ENCODE results near the gene DRAXIN.
A peak's percentile ranks its signal among the peaks of the same experiment; 100 is the strongest.
"Not testable (repeated sequence)": the region's sequence is repeated elsewhere in the genome, so short reads cannot be mapped to it uniquely, and the experiment has no call there.

DRAXIN gene, protein sequence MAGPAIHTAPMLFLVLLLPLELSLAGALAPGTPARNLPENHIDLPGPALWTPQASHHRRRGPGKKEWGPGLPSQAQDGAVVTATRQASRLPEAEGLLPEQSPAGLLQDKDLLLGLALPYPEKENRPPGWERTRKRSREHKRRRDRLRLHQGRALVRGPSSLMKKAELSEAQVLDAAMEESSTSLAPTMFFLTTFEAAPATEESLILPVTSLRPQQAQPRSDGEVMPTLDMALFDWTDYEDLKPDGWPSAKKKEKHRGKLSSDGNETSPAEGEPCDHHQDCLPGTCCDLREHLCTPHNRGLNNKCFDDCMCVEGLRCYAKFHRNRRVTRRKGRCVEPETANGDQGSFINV

DNA sequence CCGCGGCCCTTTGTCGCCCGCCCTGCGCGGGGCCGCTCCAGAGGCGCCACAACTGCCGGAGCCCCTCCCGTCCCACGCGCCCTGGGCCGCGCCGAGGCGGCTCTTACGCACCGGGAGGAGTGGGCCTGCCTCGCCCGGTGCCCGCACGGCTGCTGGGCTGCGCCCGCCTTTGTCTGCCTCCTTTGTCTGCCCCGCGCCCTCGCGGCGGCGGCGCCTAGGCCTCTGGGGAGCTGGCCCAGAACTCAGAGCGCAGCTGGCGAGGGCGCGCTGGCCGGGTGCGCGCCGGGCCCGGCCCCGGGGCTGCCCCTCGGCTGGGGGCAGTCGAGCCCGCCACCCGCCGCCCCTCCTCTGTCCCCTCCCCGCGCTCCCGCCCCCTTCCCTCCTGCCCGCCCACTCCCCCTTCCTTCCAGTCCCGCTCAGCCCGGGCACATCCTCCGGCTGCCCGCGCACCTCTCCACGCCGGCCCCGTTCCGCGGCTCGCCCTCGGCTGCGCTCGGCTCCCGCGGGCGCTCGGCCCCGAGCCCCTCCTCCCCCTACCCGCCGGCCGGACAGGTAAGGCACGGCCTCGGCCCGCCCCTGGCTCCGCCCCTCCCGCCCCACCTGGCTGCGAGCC lies at the start of gene DRAXIN:
TSS of gene DRAXIN (plus strand) at position 409 of the 613 bp plus-strand sequence. CDS start 14,549 bp downstream, outside the sequence.
- Histone ChIP-seq H3K27me3 (ENCODE audit: insufficient read depth, low read length, poor library complexity) (peaks cover 14% of the 10 kb centered on the region), H3K4me3 (ENCODE audit: low read depth in 1 of 2, low read length in 2 of 2) (peak within 1 kb of the TSS; percentile 58 to 75), H3K4me2 (ENCODE audit: insufficient read depth, low read length) (peak within 1 kb of the TSS; percentile 91), H3K36me3 (ENCODE audit: insufficient read depth, low read length) (peaks cover 3% of the 10 kb centered on the region; the same call in 1 of the 2 replicates), H3K9me3 (ENCODE audit: insufficient read depth, low read length, severe bottlenecking) (no peaks in the 10 kb centered on the region), H3K4me1 (ENCODE audit: insufficient read depth, low read length) (peaks cover 25% of the 10 kb centered on the region), H4K20me1 (ENCODE audit: insufficient read depth, low read length) (no peaks in the 10 kb centered on the region), H2AFZ (ENCODE audit: low read depth, low read length) (peak within 1 kb of the TSS; percentile 80), H3K79me2 (ENCODE audit: insufficient read depth, low read length) (peaks cover 8% of the 10 kb centered on the region; the same call in 1 of the 2 replicates), H3K9ac (ENCODE audit: low read depth, low read length) (peak within 1 kb of the TSS; percentile 87), H3K27ac (ENCODE audit: low read length) (peak within 1 kb of the TSS; percentile 54)
- ATAC-seq (ENCODE audit: insufficient read depth, low read depth) (peak; percentile 81), DNase-seq (peak; percentile 57)
- TF ChIP-seq, protein P1, sequence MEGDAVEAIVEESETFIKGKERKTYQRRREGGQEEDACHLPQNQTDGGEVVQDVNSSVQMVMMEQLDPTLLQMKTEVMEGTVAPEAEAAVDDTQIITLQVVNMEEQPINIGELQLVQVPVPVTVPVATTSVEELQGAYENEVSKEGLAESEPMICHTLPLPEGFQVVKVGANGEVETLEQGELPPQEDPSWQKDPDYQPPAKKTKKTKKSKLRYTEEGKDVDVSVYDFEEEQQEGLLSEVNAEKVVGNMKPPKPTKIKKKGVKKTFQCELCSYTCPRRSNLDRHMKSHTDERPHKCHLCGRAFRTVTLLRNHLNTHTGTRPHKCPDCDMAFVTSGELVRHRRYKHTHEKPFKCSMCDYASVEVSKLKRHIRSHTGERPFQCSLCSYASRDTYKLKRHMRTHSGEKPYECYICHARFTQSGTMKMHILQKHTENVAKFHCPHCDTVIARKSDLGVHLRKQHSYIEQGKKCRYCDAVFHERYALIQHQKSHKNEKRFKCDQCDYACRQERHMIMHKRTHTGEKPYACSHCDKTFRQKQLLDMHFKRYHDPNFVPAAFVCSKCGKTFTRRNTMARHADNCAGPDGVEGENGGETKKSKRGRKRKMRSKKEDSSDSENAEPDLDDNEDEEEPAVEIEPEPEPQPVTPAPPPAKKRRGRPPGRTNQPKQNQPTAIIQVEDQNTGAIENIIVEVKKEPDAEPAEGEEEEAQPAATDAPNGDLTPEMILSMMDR (IDR thresholded peaks at IDR 0.05; ENCODE audit: borderline replicate concordance, extremely low read depth, low read length, poor library complexity, severe bottlenecking), result no peak
- TF ChIP-seq EZH2 (IDR thresholded peaks at IDR 0.05; ENCODE audit: borderline replicate concordance, low read depth, low read length, severe bottlenecking), result peak; percentile 38

DNA sequence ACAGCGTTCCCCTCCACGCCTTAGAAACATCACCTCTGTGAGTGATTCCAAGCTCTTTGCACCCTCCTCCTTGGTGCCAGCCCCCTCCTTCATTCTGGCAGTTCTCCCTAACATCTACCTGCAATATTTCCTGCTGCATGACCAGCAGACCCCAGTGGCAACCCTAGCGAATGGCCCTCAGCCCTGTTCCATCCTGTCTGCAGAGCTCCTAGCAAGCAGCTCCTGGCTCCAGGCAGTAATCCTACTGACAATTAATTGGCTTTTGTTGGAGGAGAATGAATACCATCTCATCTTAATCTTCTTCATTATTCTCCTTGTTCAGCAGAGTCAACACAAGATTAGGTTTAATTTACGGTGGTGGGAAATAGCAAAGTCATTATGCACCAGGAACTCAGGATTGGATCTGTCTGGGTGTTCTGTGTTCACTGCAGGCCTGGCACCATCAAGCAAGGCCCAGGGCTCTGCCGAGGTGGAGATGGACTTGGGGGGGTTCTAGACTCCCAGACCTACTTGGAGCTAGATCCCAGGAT lies 49.7 kb upstream of the DRAXIN start:
- no peak overlapping the region for H3K27ac ChIP-seq (ENCODE audit: low read length)
- H3K9me3 ChIP-seq (ENCODE audit: insufficient read depth, low read length, severe bottlenecking), result no peaks in the 10 kb centered on the region
- no peaks in the 10 kb centered on the region for H3K27me3 ChIP-seq (ENCODE audit: insufficient read depth, low read length, poor library complexity)
- H3K4me3 ChIP-seq (ENCODE audit: low read depth in 1 of 2, low read length in 2 of 2), result no peak overlapping the region
- H4K20me1 ChIP-seq (ENCODE audit: insufficient read depth, low read length), result peaks cover 12% of the 10 kb centered on the region; the same call in 1 of the 2 replicates
- no peak overlapping the region for H3K4me2 ChIP-seq (ENCODE audit: insufficient read depth, low read length)
- no peaks in the 10 kb centered on the region for H3K79me2 ChIP-seq (ENCODE audit: insufficient read depth, low read length)
- H2AFZ ChIP-seq (ENCODE audit: low read depth, low read length), result no peak overlapping the region
- TF ChIP-seq, protein P1 (IDR thresholded peaks at IDR 0.05; ENCODE audit: borderline replicate concordance, extremely low read depth, low read length, poor library complexity, severe bottlenecking), result no peak
- ATAC-seq (ENCODE audit: insufficient read depth, low read depth) (no peak), DNase-seq (no peak)
- H3K4me1 ChIP-seq (ENCODE audit: insufficient read depth, low read length), result no peaks in the 10 kb centered on the region
- no peak overlapping the region for H3K9ac ChIP-seq (ENCODE audit: low read depth, low read length)
- no peaks in the 10 kb centered on the region for H3K36me3 ChIP-seq (ENCODE audit: insufficient read depth, low read length)

DNA sequence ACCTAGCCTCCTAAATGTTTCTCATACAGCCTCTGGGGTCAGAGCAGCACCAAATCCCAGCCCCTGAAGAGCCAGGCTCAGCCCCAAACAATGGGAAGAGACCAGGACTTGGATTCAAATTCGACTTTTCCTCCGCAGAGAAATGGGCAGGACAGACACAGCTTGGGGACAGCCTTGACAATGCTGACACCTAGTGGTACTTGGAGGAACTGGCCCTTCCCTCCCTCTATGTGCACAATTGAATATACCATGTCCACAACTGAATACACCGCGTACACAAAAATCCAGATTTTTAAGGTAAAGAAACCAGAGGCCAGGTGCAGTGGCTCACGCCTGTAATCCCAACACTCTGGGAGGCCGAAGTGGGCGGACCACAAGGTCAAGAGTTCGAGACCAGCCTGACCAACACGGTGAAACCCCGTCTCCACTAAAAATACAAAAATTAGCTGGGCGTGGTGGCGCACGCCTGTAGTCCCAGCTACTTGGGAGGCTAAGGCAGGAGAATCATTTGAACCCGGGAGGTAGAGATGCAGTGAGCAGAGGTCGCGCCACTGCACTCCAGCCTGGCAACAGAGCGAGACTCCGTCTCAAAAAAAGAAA lies 49.0 kb upstream of the DRAXIN start:
- not testable (repeated sequence) for H4K20me1 ChIP-seq (ENCODE audit: insufficient read depth, low read length); H3K79me2 ChIP-seq (ENCODE audit: insufficient read depth, low read length); H3K4me1 ChIP-seq (ENCODE audit: insufficient read depth, low read length); H2AFZ ChIP-seq (ENCODE audit: low read depth, low read length); H3K27ac ChIP-seq (ENCODE audit: low read length); H3K4me3 ChIP-seq (ENCODE audit: low read depth in 1 of 2, low read length in 2 of 2); H3K4me2 ChIP-seq (ENCODE audit: insufficient read depth, low read length); H3K9me3 ChIP-seq (ENCODE audit: insufficient read depth, low read length, severe bottlenecking); H3K27me3 ChIP-seq (ENCODE audit: insufficient read depth, low read length, poor library complexity); H3K36me3 ChIP-seq (ENCODE audit: insufficient read depth, low read length); H3K9ac ChIP-seq (ENCODE audit: low read depth, low read length)
- DNase-seq (peak; percentile 73), ATAC-seq (ENCODE audit: insufficient read depth, low read depth) (peak; percentile 88)
- TF ChIP-seq, protein P1 (IDR thresholded peaks at IDR 0.05; ENCODE audit: borderline replicate concordance, extremely low read depth, low read length, poor library complexity, severe bottlenecking), result peak; percentile 96
